HG03354 (cell line): ENCODE results near the gene DPEP1.
"Not testable (repeated sequence)": the region's sequence is repeated elsewhere in the genome, so short reads cannot be mapped to it uniquely, and the experiment has no call there.

Experiments
- ATAC-seq: cut with Tn5 transposase; IDR thresholded peaks from one replicate; pipeline ENCODE4 v1.9.1; 2021; ENCODE audit warnings: mild to moderate bottlenecking; ENCODE audit not compliant: unreplicated experiment, poor library complexity, severe bottlenecking

The DPEP1 gene

DNA sequence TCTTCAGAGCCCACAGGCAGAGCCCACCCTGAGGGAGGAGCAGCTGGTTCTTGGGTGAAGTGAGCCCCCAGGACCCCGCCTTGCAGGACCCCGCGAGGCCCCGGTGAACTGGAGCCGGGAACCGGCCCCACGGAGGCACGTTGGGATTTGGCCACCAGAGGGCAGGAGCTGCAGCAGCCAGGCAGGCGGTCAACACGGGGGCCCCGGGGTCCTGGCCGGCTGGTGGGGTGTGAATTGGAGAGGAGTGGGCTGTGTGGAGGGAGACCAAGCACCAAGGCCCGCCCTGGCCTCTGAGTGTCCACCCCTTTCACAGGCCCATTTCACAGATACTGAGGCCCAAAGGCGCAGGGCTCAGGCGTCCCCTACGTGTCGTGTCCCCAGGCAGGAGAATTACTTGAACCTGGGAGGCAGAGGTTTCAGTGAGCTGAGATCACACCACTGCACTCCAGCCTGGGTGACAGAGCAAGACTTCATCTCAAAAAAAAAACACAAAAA lies 2.2 kb downstream of the DPEP1 start:
- ATAC-seq, result no peak

DNA sequence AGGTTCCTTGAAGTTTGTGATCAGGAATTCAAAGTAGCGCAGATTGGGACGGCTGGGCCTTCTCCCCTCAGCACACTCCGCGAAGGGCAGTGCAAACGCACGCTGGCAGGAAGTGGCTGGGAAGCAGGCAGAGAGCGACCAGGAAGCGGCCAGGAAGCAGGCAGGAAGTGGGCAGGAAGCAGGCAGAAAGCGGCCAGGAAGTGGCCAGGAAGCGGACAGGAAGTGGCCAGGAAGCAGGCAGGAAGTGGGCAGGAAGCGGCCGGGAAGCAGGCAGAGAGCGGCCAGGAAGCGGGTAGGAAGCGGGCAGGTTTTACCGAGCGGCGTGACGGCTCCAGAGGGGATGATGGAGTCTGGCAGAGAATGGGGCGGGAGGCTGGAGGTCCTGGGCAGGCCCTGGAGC lies 3.2 kb downstream of the DPEP1 start:
- ATAC-seq, result no peak

DNA sequence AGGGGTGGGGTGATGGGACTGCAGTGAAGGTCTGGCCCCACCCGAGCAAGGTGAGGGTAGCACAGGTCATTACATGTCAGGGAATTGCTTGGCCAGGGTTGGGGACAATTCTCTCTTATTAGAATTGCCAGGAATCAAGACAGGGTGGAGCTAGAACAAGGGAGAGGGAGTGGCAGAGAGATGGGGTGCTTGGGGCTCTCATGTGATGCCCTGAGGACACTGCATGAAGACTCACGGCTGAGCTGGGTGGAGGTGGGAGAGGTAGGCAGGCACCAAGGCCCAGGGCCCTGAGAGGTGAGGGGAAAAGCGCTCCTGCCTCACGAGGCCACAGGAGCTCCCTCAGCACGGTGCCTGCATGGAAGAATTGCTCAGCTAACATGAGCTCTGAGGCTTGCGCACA lies 3.6 kb downstream of the DPEP1 start:
- no peak for ATAC-seq

DNA sequence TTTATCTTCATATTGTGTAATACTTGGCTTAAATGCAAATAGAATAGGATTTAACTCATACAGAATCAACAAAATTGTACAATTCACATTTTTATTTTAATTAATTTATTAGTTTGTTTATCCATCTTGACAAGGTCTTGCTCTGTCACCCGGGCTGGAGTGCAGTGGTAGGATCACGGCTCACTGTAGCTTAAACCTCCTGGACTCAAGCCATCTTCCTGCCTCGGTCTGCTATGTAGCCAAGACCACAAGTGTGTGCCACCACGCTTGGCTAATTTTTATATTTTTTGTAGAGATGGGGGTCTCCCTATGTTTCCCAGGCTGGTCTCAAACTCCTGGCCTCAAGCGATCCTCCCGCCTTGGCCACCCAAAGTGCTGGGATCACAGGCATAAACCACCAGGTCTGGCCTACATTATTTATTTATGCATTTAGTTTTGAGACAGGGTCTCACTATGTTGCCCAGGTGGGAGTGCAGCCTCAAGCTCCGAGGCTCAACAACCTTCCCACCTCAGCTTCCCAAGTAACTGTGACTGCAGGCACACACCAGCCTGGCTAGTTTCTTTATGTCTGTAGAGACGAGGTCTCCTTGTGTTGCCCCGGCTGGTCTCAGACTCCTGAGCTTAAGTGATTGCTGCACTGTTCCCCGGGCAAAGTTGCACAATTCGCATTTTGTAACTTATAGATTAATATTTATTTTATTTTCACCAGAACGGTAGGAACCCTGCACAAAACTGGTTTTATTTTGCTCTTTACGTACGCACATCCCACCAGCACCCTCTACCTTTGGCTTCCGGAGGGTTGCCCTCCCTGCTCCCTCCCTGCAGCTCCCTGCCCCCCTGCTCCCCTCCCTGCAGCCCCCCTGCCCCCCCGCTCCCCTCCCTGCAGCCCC lies 4.9 kb downstream of the DPEP1 start:
- no peak for ATAC-seq

DNA sequence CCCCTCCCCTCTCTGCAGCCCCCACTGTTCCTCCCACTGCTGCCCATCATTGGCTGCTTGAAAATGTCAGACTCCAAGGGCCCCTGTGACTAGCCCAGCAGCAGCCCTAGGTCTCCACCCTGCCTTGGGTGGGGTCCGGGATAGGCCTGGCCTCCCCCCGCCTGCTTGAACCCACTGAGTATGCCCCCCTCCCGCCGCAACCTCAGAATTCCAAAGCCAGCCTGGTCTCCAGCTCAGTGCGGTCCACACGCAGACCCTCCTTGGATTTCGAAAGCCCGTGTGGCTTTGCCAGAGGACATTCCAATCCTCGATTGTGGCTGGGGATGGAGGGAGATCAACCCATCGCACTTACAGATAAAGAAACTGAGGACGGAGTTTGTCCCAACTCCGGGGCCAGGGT lies 6.4 kb downstream of the DPEP1 start:
- no peak for ATAC-seq

DNA sequence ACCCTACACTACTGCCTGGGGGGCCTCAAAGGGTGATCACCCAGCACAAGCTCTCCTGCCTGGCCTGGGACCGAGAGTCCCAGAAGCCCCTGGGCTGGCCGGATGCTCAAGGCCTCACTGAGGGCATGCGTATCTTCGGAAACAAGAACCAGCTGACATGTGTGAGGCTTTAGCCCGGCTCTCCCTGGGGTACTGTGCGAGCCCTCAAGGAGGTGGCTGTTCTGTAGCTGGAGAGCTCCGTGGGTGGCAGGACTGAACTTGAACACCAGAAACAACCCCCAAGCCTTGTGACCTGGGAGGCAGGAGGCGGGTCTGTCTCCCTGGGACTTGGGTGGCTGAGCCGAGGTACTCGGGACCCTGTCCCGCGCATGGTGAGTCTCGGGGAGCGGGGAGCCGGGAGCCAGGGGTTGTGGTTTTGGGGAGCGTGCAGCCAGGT lies 7.0 kb downstream of the DPEP1 start:
- ATAC-seq, result no peak

DNA sequence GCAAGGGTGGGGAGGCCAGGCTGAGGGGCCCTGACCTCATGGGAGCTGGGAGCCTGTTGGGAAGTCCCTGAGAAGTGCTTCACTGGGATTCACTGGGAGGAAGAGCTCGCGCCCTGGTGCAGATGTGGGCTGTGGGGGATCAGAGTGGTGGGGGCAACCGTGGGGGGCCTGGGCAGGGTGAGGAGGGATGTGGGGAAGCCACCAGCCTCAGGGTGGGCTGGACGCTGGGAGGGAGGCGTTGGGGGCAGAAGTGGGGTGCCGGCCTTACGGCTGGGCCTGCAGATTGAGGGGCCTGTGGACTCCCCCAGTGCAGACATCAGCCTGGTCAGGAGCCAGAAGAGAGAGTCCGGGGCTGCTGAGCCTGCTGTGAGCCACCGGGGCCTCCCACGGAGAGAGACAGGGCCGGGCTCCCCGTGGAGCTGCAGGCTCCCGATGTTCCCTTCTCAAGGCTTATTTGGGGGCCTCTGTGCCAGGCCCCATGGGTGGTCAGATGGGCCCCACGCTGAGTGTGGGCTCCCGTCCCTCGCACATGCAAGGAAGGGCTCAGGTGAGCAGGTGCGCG lies 7.8 kb downstream of the DPEP1 start:
- ATAC-seq, result no peak

DNA sequence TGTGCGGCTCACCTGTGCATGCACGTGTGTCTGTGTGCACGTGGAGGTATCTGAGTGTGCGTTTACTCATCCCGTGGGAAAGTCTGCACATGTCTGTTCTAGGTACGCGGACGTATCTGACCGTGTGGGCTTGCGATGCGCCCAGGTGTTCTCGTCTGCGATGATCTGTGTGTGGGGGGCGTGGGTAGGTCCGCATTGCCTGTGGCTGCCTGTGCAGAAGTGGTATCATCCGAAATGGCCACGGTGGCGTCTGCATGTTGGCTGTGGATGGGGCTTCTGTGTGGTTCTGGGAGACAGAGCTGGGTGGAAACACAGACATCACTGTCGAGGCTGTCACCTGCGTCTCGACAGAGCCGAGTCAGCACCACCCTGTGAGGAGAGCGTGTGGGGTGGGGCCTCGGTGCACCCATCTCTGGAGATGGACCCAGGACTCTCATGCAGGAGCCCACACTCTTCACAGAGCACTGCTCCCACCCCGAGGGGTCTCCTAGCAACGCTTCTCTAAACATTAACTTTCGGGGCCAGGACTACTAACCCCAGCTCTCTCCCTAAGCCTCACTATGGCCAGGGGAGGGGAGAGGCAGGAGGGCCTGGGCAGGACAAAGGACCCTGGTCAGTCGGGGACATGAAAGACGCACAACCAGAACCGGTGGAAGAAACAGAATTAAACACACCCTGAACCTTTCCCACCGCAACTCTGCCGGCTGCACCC lies 8.4 kb downstream of the DPEP1 start:
- no peak for ATAC-seq

DNA sequence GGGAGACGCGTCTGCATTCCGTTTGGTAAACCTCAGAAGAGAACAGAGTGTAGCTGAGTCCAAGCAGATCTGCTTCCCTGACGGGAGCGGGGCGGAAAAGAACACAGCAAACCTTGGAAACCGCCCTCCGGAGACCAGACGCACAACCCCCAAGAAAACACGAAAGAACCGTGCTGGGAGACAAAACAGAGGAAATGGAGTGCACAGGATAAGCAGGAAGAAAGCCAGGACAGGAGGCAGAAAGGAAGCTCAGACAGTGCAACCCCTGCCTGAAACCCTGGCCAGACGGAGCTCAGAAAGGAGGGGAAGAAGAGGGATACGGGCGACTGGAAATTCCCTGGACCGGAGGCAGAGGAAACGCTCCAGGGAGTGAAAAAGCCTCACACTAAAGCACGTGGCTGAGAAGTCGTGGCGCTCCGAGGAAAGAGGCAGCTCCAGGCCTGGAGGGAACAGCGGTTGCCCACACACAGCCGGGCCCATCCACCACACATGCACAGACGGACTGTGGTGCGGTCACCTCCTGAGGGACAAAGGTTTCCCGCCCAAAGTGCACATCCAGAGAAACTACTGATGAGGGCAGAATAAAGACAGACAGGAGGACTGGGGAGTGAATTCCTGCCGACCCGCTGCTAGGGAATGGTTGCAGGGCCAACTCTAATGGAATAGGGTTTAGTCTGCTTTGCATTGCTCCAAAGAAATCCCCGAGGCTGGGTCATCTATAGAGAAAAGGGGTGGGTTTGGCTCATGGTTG lies 10.2 kb downstream of the DPEP1 start:
- no peak for ATAC-seq

DNA sequence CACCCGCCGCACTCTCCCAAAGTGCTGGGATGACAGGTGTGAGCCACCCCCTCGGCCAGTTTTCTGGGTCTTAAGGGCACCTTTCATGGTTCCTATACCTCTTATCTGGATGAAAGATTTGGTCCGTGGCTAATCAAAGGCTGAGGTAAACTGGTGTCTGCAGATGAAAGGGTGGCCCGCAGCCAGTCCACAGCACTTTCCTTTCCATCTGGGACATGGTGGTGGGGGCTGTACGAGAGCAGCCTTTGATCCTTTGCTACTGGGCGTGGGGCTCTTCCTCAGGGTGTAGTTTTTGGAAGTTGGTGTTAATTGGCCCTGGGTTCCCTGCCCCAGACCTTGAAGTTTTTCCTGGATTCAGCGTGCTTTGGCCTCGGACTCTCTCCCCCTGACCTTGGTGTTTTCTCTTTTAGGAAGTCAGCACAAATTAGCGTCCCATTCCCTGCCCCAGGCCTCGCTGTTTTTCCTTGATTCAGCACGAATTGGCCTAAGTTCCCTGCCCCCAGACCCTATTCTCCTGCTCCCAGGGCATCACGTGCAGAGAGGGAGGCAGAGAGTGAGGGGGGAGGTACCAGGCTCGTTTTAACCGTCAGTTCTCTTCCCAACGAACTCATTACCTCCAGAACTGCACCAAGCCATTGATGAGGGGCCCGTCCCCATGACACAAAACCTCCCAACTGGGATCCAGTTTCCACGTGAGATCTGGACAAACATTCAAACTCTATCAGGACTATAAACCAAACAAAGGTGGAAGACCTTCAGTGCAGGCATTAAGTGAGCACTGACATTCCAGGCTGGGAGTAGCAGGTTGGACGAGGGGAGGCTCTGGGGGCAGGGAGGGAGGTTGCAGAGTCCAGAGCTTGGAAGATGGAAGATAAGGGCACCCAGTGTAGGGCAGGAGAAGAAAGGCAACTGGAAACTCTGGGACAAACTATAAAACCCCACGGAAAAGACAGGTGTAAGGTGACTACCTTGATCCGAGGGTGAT lies 11.6 kb downstream of the DPEP1 start:
- no peak for ATAC-seq

DNA sequence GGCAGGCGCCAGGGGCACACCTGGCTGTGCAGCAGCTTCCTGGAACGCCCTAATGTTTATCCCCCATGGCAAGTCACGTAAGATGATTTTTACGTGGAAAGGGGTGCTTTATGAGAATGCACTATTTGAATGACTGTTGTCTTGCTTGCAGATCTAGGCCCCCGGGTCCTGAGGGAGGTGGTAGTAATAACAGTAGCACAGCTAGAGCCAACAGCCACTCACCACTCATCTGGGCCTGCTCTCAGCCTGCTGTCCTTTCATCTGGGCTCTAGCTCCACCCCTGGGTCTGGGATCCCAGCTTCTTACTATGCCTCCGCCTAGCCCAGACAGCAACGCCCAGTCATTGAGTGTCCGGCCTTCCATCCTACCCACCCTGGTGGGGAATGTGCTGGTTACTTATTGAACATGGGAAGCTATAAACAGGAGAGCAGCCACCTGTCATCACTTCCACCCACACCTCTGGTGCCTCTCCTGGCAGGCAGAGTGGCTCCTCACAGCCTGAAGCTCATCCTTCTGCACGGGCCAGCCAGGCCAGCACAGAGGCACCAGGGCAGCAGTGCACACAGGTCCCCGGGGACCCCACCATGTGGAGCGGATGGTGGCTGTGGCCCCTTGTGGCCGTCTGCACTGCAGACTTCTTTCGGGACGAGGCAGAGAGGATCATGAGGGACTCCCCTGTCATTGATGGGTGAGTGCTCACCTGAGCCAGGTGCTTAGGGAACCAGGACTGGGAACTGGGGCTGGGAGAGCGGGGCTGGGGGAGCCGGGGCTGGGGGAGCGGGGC lies 16.6 kb downstream of the DPEP1 start:
- ATAC-seq, result no peak

DNA sequence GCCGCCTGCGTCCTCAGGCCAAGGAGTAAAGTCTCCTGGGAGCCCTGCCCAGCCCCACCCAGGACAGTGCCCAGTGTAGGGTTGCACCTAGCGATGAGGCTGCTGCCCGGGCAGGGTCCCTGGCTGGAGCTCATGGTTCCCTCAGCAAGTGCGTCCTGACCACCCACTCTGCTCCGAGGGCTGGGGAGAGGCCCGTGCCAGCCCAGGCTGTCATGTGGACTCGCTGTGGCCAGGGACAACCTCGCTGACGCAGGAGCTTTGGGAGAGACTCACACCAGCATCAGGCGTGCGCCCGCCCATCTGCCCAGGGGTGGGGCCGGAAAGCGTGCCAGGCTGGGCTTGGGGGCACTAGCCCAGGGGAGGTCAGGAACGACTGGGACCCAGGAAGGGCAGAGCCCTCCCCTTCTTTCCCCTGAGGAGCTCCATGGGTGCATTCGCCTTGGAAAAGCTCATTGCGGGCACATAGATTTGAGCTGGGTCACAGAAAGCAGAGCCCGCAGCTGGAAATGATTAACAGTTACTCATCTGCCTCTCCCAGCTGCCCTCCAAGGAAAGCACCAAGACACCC lies 19.7 kb downstream of the DPEP1 start:
- ATAC-seq, result no peak

DNA sequence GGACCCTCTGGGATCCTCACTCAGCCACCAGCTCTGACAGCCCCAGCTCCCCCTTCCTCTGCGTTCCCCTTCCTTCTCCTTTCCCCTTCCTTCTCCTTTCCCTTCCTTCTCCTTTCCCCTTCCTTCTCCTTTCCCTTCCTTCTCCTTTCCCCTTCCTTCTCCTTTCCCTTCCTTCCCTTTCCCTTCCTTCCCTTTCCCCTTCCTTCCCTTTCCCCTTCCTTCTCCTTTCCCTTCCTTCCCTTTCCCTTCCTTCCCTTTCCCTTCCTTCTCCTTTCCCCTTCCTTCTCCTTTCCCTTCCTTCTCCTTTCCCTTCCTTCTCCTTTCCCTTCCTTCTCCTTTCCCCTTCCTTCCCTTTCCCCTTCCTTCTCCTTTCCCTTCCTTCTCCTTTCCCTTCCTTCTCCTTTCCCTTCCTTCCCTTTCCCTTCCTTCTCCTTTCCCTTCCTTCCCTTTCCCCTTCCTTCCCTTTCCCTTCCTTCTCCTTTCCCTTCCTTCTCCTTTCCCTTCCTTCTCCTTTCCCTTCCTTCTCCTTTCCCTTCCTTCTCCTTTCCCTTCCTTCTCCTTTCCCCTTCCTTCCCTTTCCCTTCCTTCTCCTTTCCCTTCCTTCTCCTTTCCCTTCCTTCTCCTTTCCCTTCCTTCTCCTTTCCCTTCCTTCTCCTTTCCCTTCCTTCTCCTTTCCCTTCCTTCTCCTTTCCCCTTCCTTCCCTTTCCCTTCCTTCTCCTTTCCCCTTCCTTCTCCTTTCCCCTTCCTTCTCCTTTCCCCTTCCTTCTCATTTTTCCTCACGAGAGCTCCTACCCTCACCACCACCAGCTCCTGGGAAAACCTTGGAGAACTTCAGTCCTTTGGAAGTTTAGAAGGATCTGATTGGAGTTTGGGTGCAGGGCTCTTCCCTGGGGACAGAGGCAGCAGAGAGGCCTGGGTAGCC lies 21.3 kb downstream of the DPEP1 start:
- ATAC-seq, result not testable (repeated sequence)

DNA sequence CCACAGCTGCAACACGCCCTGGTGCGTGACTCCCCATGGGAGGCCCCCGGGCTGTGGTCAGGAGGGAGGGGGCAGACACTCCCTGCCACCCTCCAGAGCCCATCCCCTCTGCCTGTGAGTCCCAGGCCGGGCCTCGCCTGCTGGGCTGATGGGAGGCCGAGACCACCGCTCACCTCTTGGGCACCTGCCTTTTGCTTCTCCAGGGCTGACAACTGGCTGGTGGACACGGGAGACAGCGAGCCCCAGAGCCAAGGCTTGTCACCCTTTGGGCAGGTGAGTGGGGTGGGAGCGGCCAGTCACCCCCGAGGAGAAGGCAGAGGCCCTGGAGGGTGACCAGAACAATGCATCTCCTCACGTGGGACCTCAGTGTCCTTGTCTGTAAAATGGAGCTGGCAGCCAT lies 23.2 kb downstream of the DPEP1 start:
- no peak for ATAC-seq

DNA sequence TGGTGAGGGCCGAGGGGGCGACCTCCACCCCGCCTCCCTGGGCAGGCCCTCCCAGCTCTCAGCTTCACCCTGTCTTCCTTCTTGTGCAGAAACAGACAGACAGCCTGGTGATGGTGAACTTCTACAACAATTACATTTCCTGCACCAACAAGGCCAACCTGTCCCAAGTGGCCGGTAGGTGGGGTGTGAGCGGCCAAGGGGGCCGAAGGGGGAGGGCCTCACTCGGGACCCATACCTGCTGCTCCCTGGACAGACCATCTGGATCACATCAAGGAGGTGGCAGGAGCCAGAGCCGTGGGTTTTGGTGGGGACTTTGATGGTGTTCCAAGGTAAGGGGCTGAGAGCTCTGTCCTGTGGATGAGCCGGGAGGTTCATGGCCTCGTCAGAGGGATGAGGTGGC lies 23.9 kb downstream of the DPEP1 start:
- ATAC-seq, result no peak

DNA sequence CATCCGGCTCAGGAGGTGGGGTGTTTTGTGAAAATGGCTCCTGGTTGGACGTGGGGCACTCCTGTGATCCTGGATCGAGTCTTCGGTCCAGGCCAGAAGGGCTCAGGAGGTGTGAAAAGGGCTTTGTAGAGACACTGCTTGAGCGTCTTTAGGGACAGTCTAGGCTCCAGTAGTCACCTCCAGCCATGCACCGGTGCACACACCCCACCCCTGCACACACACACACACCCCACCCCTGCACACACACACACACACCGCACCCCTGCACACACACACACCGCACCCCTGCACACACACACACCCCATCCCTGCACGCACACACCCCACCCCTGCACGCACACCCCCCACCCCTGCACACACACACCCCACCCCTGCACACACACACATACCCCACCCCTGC lies 25.0 kb downstream of the DPEP1 start:
- no peak for ATAC-seq

DNA sequence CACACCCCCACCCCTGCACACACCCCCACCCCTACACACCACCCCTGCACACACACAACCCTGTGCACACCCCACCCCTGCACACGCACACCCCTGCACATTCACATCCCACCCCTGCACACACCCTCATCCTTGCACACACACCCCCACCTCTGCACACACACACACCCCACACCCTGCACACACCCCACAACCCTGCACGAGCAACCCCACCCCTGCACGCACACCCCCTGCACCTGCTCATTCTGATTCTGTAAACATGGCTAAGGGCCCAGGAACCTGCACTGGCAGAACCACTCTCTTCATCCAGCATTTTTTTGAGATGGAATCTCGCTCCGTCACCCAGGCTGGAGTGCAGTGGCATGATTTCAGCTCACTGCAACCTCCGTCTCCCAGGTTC lies 25.9 kb downstream of the DPEP1 start:
- no peak for ATAC-seq
